ENCODE measurements around the gene CDC73. TPM values are rescaled to one million over a fixed set of nuclear protein-coding genes. Genes with fewer than 3 reads are reported as not detected.

Gene CDC73
- total and polyA plus RNA-seq, 2 of the 13 experiments (the other 11 are each of a cell fraction or from before 2014, with no cell fraction given) = 20.2 to 26.3 TPM

DNA sequence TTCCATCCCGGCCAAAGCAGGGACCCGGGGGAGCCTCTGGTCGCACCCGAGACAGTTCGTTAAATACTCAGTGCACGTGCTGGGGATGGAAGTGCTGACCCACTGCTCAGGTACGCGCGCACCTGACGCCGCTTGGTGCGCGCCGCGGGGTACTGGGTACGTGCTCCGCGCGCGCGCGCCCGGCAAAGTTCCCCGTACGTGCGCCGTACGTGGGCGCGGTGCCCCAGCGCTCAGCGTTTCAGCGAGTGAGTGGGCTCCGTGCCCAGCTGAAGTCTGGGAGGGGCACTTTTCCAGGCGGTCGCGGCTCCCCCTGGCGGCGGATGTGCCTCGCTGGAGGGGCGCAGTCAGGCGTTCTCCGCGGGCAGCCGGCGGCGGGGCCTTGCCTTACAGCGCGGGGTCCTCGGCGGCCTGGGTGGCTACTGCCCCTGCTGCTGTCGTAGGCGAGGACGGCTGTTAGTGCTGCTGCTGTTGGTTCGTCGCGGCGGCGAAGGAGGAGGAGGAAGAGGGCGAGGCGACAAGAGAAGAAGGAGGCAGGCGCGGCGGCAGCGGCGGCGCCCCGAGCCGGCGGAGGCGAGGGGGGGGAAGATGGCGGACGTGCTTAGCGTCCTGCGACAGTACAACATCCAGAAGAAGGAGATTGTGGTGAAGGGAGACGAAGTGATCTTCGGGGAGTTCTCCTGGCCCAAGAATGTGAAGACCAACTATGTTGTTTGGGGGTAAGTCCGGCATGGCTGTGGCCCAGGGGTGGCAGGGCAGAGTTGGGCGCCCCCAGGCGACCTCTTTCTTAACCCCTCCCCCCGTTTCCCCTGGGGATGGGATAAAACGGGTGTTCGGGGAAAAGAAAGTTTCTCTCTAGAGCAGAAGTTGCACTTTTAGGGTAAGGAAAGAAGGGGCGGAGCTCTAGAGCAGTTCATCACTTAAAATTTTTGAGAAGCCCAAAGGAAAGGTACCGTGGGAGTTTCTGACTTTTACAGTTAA lies at the start of gene CDC73 (continued):
- TF ChIP-seq MEIS1 (CRISPR knock-in tag; IDR thresholded peaks at IDR 0.05; ENCODE audit: borderline replicate concordance) (peak; percentile 92; the same call in 1 of the 2 replicates), TOPORS (CRISPR knock-in tag; IDR thresholded peaks at IDR 0.05) (peak; percentile 94), JARID2 (CRISPR knock-in tag; IDR thresholded peaks at IDR 0.05; ENCODE audit: insufficient replicate concordance) (peak; percentile 93), ZFP82 (CRISPR knock-in tag; IDR thresholded peaks at IDR 0.05; ENCODE audit: borderline replicate concordance) (peak; percentile 44; the same call in 1 of the 2 replicates), SYNCRIP (IDR thresholded peaks at IDR 0.05; ENCODE audit: insufficient read depth, low read depth, low read length) (no peak), DPF2 (CRISPR knock-in tag; IDR thresholded peaks at IDR 0.05; ENCODE audit: borderline replicate concordance, low read depth) (0 out of 2 replicates have a peak, but pooled peaks have one; percentile 16), MAF1 (CRISPR knock-in tag; IDR thresholded peaks at IDR 0.05; ENCODE audit: borderline replicate concordance) (peak; percentile 92; the same call in 1 of the 2 replicates), ZNF674 (CRISPR knock-in tag; IDR thresholded peaks at IDR 0.05; ENCODE audit: low read depth) (peak; percentile 83; the same call in 1 of the 2 replicates), CEBPG (CRISPR knock-in tag; IDR thresholded peaks at IDR 0.05) (peak; percentile 59), ZNF20 (CRISPR knock-in tag; IDR thresholded peaks at IDR 0.05) (peak; percentile 86; the same call in 1 of the 2 replicates), ZNF605 (CRISPR knock-in tag; IDR thresholded peaks at IDR 0.05) (peak; percentile 94), DNMT1 (CRISPR knock-in tag; IDR thresholded peaks at IDR 0.05) (peak; percentile 93), ZNF780A (CRISPR knock-in tag; IDR thresholded peaks at IDR 0.05) (peak; percentile 84), ATF7 (IDR thresholded peaks at IDR 0.05) (no peak), ATF7 (CRISPR knock-in tag; IDR thresholded peaks at IDR 0.05) (peak; percentile 48; the same call in 1 of the 2 replicates), PPARG (CRISPR knock-in tag; conservative IDR thresholded peaks at IDR 0.05) (no peak), POLR2A (IDR thresholded peaks at IDR 0.05; ENCODE audit: insufficient read depth in 1 of 2, low read depth in 2 of 2, low read length in 2 of 2) (peak; percentile 72 to 80), FOXO1 (CRISPR knock-in tag; IDR thresholded peaks at IDR 0.05) (peak; percentile 54)
- TF ChIP-seq, protein P1, sequence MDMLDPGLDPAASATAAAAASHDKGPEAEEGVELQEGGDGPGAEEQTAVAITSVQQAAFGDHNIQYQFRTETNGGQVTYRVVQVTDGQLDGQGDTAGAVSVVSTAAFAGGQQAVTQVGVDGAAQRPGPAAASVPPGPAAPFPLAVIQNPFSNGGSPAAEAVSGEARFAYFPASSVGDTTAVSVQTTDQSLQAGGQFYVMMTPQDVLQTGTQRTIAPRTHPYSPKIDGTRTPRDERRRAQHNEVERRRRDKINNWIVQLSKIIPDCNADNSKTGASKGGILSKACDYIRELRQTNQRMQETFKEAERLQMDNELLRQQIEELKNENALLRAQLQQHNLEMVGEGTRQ (IDR thresholded peaks at IDR 0.05; ENCODE audit: low read depth, low read length) = 0 out of 2 replicates have a peak, but pooled peaks have one; percentile 10
- TF ChIP-seq, protein P1 (CRISPR knock-in tag; IDR thresholded peaks at IDR 0.05; ENCODE audit: borderline replicate concordance) = peak; percentile 67; the same call in 1 of the 2 replicates
- TF ChIP-seq, protein P2, sequence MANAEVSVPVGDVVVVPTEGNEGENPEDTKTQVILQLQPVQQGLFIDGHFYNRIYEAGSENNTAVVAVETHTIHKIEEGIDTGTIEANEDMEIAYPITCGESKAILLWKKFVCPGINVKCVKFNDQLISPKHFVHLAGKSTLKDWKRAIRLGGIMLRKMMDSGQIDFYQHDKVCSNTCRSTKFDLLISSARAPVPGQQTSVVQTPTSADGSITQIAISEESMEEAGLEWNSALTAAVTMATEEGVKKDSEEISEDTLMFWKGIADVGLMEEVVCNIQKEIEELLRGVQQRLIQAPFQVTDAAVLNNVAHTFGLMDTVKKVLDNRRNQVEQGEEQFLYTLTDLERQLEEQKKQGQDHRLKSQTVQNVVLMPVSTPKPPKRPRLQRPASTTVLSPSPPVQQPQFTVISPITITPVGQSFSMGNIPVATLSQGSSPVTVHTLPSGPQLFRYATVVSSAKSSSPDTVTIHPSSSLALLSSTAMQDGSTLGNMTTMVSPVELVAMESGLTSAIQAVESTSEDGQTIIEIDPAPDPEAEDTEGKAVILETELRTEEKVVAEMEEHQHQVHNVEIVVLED (CRISPR knock-in tag; IDR thresholded peaks at IDR 0.05; ENCODE audit: borderline replicate concordance) = peak; percentile 99
- TF ChIP-seq, protein P3, sequence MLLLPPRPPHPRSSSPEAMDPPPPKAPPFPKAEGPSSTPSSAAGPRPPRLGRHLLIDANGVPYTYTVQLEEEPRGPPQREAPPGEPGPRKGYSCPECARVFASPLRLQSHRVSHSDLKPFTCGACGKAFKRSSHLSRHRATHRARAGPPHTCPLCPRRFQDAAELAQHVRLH (CRISPR knock-in tag; IDR thresholded peaks at IDR 0.05; ENCODE audit: borderline replicate concordance, low read depth) = peak; percentile 88; the same call in 1 of the 2 replicates
- TF ChIP-seq, protein P4, sequence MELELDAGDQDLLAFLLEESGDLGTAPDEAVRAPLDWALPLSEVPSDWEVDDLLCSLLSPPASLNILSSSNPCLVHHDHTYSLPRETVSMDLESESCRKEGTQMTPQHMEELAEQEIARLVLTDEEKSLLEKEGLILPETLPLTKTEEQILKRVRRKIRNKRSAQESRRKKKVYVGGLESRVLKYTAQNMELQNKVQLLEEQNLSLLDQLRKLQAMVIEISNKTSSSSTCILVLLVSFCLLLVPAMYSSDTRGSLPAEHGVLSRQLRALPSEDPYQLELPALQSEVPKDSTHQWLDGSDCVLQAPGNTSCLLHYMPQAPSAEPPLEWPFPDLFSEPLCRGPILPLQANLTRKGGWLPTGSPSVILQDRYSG (CRISPR knock-in tag; IDR thresholded peaks at IDR 0.05) = no peak
- TF ChIP-seq, protein P5, sequence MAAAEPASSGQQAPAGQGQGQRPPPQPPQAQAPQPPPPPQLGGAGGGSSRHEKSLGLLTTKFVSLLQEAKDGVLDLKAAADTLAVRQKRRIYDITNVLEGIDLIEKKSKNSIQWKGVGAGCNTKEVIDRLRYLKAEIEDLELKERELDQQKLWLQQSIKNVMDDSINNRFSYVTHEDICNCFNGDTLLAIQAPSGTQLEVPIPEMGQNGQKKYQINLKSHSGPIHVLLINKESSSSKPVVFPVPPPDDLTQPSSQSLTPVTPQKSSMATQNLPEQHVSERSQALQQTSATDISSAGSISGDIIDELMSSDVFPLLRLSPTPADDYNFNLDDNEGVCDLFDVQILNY (CRISPR knock-in tag; conservative IDR thresholded peaks at IDR 0.05) = no peak

All from HepG2 (cell line).